Adipocyte (in vitro differentiated cells): ENCODE data around the gene URB2.
A peak's percentile ranks its signal among the peaks of the same experiment; 100 is the strongest.

Experiments used
- DNase-seq: peaks from one replicate; pipeline ENCODE4 v3.0.0-alpha.2; 2015; ENCODE audit warnings: low read depth
- H3K27me3 ChIP-seq: replicated peaks from 2 replicates; pipeline ENCODE4 v1.7.0; 2013; ENCODE audit warnings: mild to moderate bottlenecking, low read length, moderate library complexity; ENCODE audit not compliant: control insufficient read depth, insufficient read depth
- H3K36me3 ChIP-seq: 2 replicates; pipeline ENCODE4 v1.7.0; 2013; ENCODE audit warnings: low read length, mild to moderate bottlenecking, moderate library complexity; ENCODE audit not compliant: control insufficient read depth, insufficient read depth, severe bottlenecking
- H3K4me1 ChIP-seq: 2 replicates; pipeline ENCODE4 v1.7.0; 2013; ENCODE audit warnings: mild to moderate bottlenecking, low read length, moderate library complexity; ENCODE audit not compliant: control insufficient read depth, insufficient read depth
- H3K4me3 ChIP-seq: 2 replicates; pipeline ENCODE4 v1.7.0; 2013; ENCODE audit warnings: mild to moderate bottlenecking, low read length, moderate library complexity
- H3K9ac ChIP-seq: 2 replicates; pipeline ENCODE4 v1.7.0; 2013; ENCODE audit warnings: mild to moderate bottlenecking, low read length, moderate library complexity
- H3K9me3 ChIP-seq: 2 replicates; pipeline ENCODE4 v1.7.0; 2013; ENCODE audit warnings: mild to moderate bottlenecking, low read length, moderate library complexity; ENCODE audit not compliant: control insufficient read depth

Gene URB2

DNA sequence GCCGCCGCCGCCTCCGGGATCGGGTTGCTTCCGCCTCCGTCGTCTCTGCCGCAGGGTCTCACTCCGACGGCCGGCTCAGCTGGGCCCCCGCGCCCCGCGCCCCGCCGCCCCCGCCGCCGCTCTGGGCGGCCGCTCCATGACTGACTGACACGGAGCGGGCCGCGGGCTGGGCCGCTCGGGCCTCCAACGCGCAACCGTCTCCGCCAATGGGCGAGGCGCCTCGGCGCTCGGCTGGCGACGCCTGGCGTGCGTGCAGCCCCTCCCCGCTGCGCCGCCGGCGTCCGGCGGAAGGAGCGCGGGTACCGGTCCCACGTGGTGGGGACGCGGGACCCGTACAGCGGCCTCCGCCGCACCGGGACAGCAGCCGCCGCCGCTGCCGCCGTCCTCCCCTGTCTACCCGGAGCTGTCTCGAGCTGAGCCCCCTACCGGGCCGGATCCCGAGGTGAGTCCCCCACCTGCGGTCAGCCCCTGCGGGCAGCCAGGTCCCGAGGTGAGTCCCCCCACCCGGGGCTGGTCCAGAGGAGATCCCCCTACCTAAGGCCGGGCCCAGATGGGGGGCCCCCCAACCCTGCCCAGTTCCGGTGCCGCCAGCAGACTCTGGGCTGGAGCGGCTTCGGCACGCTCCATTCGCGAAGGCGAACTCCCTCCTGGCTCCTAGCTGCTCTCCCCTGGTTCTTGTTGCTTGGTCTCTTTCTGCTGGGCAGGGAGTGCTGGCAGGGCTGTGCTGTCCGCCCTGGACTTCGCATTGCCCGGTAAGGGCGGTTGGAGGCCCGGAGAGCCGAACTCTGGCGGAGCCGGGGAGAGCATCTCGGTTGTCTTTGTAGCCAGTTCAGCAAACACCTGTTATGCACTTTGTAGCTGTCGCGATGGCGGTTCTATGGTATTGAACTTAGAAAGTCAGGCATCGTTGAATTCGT lies at the start of gene URB2, which contains the start of gene TAF5L:
Gene URB2 (plus strand): TSS at position 333 of the 917 bp plus-strand sequence. CDS start 1,387 bp downstream, outside the sequence.
Gene TAF5L (minus strand): TSS at position 208 of the 917 bp plus-strand sequence. CDS start 11,640 bp downstream, outside the sequence.
- DNase-seq, result peak; percentile 97
- Histone ChIP-seq H3K27me3 (no peaks in the 10 kb centered on the region), H3K36me3 (peaks cover 10% of the 10 kb centered on the region), H3K9ac (peak within 1 kb of the TSS; percentile 93), H3K4me1 (peaks cover 36% of the 10 kb centered on the region), H3K9me3 (no peaks in the 10 kb centered on the region), H3K4me3 (peak within 1 kb of the TSS; percentile 97)

GRCh38 chr1:229578168-229579058 lies 47.6 kb upstream of the URB2 start:
- Histone ChIP-seq H3K9me3 (no peaks in the 10 kb centered on the region), H3K36me3 (no peaks in the 10 kb centered on the region), H3K4me1 (peaks cover 26% of the 10 kb centered on the region), H3K27me3 (no peaks in the 10 kb centered on the region), H3K9ac (peak overlapping the region; percentile 41), H3K4me3 (peak overlapping the region; percentile 39)
- DNase-seq, result no peak

DNA sequence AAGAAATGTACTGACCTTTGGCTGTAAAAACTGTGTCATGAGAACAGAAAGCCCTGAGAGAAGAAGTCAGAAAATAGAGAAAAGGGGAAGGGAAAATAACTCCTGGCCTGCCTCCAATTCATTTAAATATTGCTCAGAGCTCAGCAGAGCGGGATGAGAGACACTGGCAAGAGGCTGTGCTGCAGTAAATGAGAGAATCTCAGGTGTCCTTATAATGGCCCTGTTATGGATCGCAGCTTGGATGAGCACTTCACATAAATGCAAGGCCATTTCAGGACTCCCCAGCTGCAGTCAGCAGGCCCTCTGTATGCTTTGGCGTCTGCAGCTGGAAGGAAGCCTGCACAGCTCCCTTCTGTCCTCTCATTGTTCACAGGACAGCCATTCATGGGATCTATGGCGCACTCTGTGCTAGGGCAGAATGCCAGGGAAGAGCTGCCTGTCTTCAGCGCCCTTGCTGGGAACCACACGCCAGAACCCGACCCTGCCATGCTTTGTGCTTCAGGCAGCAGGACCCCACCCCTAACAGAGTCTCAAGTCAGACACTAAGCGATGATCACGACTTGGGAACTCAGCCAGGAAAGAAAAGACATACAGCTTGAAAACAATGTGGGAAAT lies 46.9 kb upstream of the URB2 start:
- H3K9me3 ChIP-seq, result no peaks in the 10 kb centered on the region
- H3K9ac ChIP-seq, result peak overlapping the region; percentile 45
- H3K4me1 ChIP-seq, result peaks cover 26% of the 10 kb centered on the region
- H3K36me3 ChIP-seq, result no peaks in the 10 kb centered on the region
- DNase-seq, result no peak
- peak overlapping the region; percentile 39 for H3K4me3 ChIP-seq
- no peaks in the 10 kb centered on the region for H3K27me3 ChIP-seq

- H3K27me3 ChIP-seq, result no peaks in the 10 kb centered on the region
- H3K9me3 ChIP-seq, result no peaks in the 10 kb centered on the region
- peaks cover 26% of the 10 kb centered on the region for H3K4me1 ChIP-seq
- H3K36me3 ChIP-seq, result no peaks in the 10 kb centered on the region
- H3K4me3 ChIP-seq, result no peak overlapping the region
- no peak overlapping the region for H3K9ac ChIP-seq
- DNase-seq, result no peak
Observed at GRCh38 chr1:229581485-229581884, 44.6 kb upstream of the URB2 start.

GRCh38 chr1:229582011-229582694 lies 43.9 kb upstream of the URB2 start:
- Histone ChIP-seq H3K9me3 (no peaks in the 10 kb centered on the region), H3K4me3 (no peak overlapping the region), H3K36me3 (no peaks in the 10 kb centered on the region), H3K27me3 (no peaks in the 10 kb centered on the region), H3K9ac (no peak overlapping the region), H3K4me1 (peaks cover 26% of the 10 kb centered on the region)
- DNase-seq, result no peak

DNA sequence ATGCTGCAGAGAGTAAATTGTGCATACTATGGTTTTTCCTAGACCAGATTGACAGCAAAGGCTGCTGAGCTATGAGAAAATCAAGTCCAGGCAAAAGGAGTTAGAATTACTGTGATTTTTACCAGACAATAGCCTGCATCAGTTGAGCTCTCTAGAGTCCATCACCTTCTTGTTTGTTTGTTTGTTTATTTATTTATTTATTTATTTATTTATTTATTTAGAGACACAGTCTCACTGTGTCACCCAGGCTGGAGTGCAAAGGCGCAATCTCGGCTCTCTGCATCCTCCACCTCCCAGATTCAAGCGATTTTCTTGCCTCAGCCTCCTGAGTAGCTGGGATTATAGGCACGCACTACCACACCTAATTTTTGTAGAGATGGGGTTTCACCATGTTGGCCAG lies 43.3 kb upstream of the URB2 start:
- peaks cover 26% of the 10 kb centered on the region for H3K4me1 ChIP-seq
- no peak for DNase-seq
- H3K4me3 ChIP-seq, result no peak overlapping the region
- no peak overlapping the region for H3K9ac ChIP-seq
- no peaks in the 10 kb centered on the region for H3K9me3 ChIP-seq
- no peaks in the 10 kb centered on the region for H3K36me3 ChIP-seq
- no peaks in the 10 kb centered on the region for H3K27me3 ChIP-seq

GRCh38 chr1:229585338-229585737 lies 40.7 kb upstream of the URB2 start:
- no peaks in the 10 kb centered on the region for H3K36me3 ChIP-seq
- H3K4me3 ChIP-seq, result no peak overlapping the region
- H3K4me1 ChIP-seq, result peaks cover 7% of the 10 kb centered on the region
- no peak overlapping the region for H3K9ac ChIP-seq
- H3K9me3 ChIP-seq, result no peaks in the 10 kb centered on the region
- DNase-seq, result no peak
- H3K27me3 ChIP-seq, result no peaks in the 10 kb centered on the region

- no peaks in the 10 kb centered on the region for H3K27me3 ChIP-seq
- no peak overlapping the region for H3K9ac ChIP-seq
- no peaks in the 10 kb centered on the region for H3K9me3 ChIP-seq
- H3K36me3 ChIP-seq, result peaks cover 23% of the 10 kb centered on the region
- DNase-seq, result no peak
- H3K4me1 ChIP-seq, result no peaks in the 10 kb centered on the region
- no peak overlapping the region for H3K4me3 ChIP-seq
Observed at GRCh38 chr1:229590119-229590518, 35.9 kb upstream of the URB2 start.

DNA sequence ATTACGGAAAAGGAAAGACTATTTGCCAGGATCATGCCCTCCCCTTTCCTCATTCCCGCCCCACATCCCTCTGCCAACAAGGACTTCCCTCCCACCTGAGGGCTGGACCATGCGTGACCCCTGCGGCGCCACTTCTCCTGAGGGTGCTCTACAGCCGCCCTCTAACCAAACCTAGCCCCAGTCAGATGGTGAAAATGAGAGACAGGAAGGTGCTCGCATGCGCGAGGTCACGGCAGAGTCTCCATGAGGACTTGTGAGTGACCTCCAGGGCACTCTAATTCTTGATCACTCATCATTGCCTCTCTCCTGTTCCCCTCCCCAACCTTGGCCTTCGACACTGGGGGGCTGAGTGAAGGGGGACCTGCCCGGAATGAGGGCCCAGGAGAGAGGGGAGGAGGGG lies 32.2 kb upstream of the URB2 start:
- H3K27me3 ChIP-seq, result no peaks in the 10 kb centered on the region
- no peak overlapping the region for H3K4me3 ChIP-seq
- no peak overlapping the region for H3K9ac ChIP-seq
- DNase-seq, result no peak
- peaks cover 27% of the 10 kb centered on the region for H3K4me1 ChIP-seq
- H3K36me3 ChIP-seq, result peaks cover 25% of the 10 kb centered on the region
- no peaks in the 10 kb centered on the region for H3K9me3 ChIP-seq

DNA sequence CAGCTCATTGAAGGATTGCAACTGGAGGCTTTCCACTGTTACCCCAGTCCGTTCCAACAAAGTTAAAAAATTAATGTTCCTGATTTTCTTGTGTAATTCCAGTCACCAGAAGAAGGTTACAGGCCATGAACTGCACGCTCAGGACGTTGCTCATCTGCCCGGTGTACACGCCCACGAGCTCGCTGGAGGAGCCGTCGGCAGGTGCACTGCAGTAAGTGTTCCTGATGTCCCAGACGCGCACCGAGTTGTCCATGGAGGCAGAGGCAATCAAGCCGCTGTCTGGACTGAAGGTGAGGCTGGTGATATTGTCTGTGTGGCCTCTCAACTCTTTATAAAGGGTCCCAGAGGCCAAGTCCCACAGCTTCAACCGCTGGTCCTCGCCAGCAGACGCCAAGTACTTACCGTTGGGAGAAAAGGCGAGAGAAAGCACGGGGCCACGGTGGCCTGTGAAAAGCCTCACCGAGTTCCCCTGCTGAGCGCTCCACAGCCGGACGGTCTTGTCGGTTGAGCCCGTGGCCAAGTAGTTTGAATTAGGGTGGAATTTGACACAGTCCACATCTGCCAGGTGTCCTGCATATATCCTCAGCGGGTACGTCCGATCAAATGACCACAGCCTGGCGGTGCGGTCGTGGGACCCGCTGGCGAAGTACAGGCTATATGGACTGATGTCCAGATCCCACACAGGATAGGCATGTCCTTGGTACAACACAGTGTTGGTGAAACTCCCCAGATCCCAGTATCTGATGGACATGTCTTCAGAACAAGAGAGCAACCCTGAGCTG lies 31.6 kb upstream of the URB2 start:
- Histone ChIP-seq H3K4me3 (no peak overlapping the region), H3K27me3 (no peaks in the 10 kb centered on the region), H3K4me1 (peaks cover 33% of the 10 kb centered on the region), H3K9ac (no peak overlapping the region), H3K9me3 (no peaks in the 10 kb centered on the region), H3K36me3 (peaks cover 25% of the 10 kb centered on the region)
- DNase-seq, result no peak
